ENCODE data around the gene ADCY3. TPM values are rescaled to one million over a fixed set of nuclear protein-coding genes. Genes with fewer than 3 reads are reported as not detected.

The ADCY3 gene
- polyA plus RNA-seq, 1 donor from 2014 or later = 28.8 TPM

DNA sequence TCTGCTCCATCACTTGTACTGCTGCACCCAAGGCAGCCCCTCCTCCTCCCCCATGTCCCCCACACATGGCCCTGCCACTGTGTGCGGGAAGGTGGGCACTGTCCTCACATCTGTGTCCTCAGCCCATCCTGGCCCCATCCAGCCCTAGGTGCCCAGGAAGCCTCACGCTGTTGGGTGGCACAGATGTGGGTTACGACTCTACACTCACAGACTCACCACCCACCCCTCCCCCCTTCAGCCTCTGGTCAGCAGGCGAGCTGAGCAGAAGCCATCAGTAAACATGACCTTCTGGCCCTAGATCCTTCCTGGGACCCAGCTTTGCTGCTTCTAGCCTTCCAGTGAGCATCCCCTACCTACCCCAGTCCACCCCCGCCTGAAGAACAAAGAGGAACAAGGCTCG, 43.0 kb downstream of the ADCY3 start:
- Histone ChIP-seq H3K27me3 (ENCODE audit: insufficient read depth, low read depth, low read length) (no peaks in the 10 kb centered on the region), H3K36me3 (ENCODE audit: insufficient read depth, low read length) (no peaks in the 10 kb centered on the region), H3K9ac (ENCODE audit: low read length) (no peak overlapping the region), H3K79me2 (replicated peaks; ENCODE audit: insufficient read depth, low read length) (no peaks in the 10 kb centered on the region), H3K9me2 (ENCODE audit: insufficient read depth, low read length) (no peaks in the 10 kb centered on the region), H3K4me3 (ENCODE audit: low read length) (no peak overlapping the region), H3K27ac (ENCODE audit: low read length) (no peak overlapping the region), H2AFZ (ENCODE audit: low read depth, low read length) (no peak overlapping the region), H3K4me2 (ENCODE audit: low read length) (no peak overlapping the region), H3K9me3 (ENCODE audit: low read length) (no peaks in the 10 kb centered on the region), H3F3A (ENCODE audit: insufficient read depth, low read length, poor library complexity, severe bottlenecking) (no peaks in the 10 kb centered on the region), H4K20me1 (ENCODE audit: insufficient read depth) (no peaks in the 10 kb centered on the region)
- TF ChIP-seq EP300 (conservative IDR thresholded peaks at IDR 0.05; ENCODE audit: poor library complexity, severe bottlenecking) (no peak), RAD21 (conservative IDR thresholded peaks at IDR 0.05) (no peak), SMC3 (conservative IDR thresholded peaks at IDR 0.05; ENCODE audit: poor library complexity) (no peak), EZH2 (IDR thresholded peaks at IDR 0.05; ENCODE audit: borderline replicate concordance, insufficient read depth, low read length, poor library complexity, severe bottlenecking) (no peak), MXI1 (conservative IDR thresholded peaks at IDR 0.05; ENCODE audit: poor library complexity, severe bottlenecking) (no peak), TAF1 (IDR thresholded peaks at IDR 0.05; ENCODE audit: low read depth) (no peak), POLR2AphosphoS5 (IDR thresholded peaks at IDR 0.05) (no peak)
- TF ChIP-seq, protein P1, sequence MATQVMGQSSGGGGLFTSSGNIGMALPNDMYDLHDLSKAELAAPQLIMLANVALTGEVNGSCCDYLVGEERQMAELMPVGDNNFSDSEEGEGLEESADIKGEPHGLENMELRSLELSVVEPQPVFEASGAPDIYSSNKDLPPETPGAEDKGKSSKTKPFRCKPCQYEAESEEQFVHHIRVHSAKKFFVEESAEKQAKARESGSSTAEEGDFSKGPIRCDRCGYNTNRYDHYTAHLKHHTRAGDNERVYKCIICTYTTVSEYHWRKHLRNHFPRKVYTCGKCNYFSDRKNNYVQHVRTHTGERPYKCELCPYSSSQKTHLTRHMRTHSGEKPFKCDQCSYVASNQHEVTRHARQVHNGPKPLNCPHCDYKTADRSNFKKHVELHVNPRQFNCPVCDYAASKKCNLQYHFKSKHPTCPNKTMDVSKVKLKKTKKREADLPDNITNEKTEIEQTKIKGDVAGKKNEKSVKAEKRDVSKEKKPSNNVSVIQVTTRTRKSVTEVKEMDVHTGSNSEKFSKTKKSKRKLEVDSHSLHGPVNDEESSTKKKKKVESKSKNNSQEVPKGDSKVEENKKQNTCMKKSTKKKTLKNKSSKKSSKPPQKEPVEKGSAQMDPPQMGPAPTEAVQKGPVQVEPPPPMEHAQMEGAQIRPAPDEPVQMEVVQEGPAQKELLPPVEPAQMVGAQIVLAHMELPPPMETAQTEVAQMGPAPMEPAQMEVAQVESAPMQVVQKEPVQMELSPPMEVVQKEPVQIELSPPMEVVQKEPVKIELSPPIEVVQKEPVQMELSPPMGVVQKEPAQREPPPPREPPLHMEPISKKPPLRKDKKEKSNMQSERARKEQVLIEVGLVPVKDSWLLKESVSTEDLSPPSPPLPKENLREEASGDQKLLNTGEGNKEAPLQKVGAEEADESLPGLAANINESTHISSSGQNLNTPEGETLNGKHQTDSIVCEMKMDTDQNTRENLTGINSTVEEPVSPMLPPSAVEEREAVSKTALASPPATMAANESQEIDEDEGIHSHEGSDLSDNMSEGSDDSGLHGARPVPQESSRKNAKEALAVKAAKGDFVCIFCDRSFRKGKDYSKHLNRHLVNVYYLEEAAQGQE (IDR thresholded peaks at IDR 0.05; ENCODE audit: borderline replicate concordance) = no peak
- TF ChIP-seq, protein P2, sequence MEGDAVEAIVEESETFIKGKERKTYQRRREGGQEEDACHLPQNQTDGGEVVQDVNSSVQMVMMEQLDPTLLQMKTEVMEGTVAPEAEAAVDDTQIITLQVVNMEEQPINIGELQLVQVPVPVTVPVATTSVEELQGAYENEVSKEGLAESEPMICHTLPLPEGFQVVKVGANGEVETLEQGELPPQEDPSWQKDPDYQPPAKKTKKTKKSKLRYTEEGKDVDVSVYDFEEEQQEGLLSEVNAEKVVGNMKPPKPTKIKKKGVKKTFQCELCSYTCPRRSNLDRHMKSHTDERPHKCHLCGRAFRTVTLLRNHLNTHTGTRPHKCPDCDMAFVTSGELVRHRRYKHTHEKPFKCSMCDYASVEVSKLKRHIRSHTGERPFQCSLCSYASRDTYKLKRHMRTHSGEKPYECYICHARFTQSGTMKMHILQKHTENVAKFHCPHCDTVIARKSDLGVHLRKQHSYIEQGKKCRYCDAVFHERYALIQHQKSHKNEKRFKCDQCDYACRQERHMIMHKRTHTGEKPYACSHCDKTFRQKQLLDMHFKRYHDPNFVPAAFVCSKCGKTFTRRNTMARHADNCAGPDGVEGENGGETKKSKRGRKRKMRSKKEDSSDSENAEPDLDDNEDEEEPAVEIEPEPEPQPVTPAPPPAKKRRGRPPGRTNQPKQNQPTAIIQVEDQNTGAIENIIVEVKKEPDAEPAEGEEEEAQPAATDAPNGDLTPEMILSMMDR (IDR thresholded peaks at IDR 0.05; ENCODE audit: poor library complexity, severe bottlenecking) = no peak

DNA sequence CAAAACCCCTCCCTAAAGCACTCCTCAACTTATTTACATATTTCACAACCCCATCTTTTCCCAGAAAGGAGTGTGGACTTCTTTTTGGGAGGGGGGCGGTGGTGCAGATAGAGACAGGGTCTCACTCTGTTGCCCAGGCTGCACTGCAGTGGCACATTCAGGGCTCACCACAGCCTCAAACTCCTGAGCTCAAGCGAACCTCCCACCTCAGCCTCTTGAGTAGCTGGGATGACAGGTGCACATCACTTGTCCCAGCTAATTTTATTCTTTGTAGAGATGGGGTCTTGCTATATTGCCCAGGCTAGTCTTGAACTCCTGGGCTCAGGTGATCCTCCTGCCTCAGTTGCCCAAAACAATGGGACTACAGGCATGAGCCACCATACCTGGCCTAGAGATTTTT, 44.1 kb downstream of the ADCY3 start:
- Histone ChIP-seq H4K20me1 (ENCODE audit: insufficient read depth) (no peaks in the 10 kb centered on the region), H3K9ac (ENCODE audit: low read length) (no peak overlapping the region), H3K79me2 (replicated peaks; ENCODE audit: insufficient read depth, low read length) (no peaks in the 10 kb centered on the region), H3K9me2 (ENCODE audit: insufficient read depth, low read length) (no peaks in the 10 kb centered on the region), H3K9me3 (ENCODE audit: low read length) (no peaks in the 10 kb centered on the region), H3K36me3 (ENCODE audit: insufficient read depth, low read length) (no peaks in the 10 kb centered on the region), H3K4me3 (ENCODE audit: low read length) (no peak overlapping the region), H3F3A (ENCODE audit: insufficient read depth, low read length, poor library complexity, severe bottlenecking) (no peaks in the 10 kb centered on the region), H2AFZ (ENCODE audit: low read depth, low read length) (no peak overlapping the region), H3K27ac (ENCODE audit: low read length) (no peak overlapping the region), H3K27me3 (ENCODE audit: insufficient read depth, low read depth, low read length) (no peaks in the 10 kb centered on the region), H3K4me2 (ENCODE audit: low read length) (no peak overlapping the region)
- TF ChIP-seq EP300 (conservative IDR thresholded peaks at IDR 0.05; ENCODE audit: poor library complexity, severe bottlenecking) (no peak), MXI1 (conservative IDR thresholded peaks at IDR 0.05; ENCODE audit: poor library complexity, severe bottlenecking) (no peak), RAD21 (conservative IDR thresholded peaks at IDR 0.05) (no peak), POLR2AphosphoS5 (IDR thresholded peaks at IDR 0.05) (no peak), TAF1 (IDR thresholded peaks at IDR 0.05; ENCODE audit: low read depth) (no peak)
- TF ChIP-seq, protein P1 (IDR thresholded peaks at IDR 0.05; ENCODE audit: borderline replicate concordance) = no peak
- TF ChIP-seq, protein P2 (IDR thresholded peaks at IDR 0.05; ENCODE audit: poor library complexity, severe bottlenecking) = no peak

All from neural cell (in vitro differentiated cells).